Cardiac fibroblast (primary cell): Measurements from ENCODE around the gene RHOB.
A peak's percentile ranks its signal among the peaks of the same experiment; 100 is the strongest.
"Not testable (repeated sequence)": the region's sequence is repeated elsewhere in the genome, so short reads cannot be mapped to it uniquely, and the experiment has no call there.

ENCODE experiments used
- DNase-seq, 2 donors: peaks; one replicate each; pipeline versions ENCODE4 v3.0.0 to v3.0.0-alpha.2; 2010; ENCODE audit warnings: low read depth in 2 of 2
- H3K4me3 ChIP-seq, 2 donors: replicated peaks in 1 of 2; 1 replicate in 1 of 2; 2 replicates in 1 of 2; pipeline ENCODE4 v1.5.1; 2011; ENCODE audit warnings: low read depth in 2 of 2, low read length in 2 of 2, mild to moderate bottlenecking in 2 of 2, moderate library complexity in 1 of 2
- CTCF ChIP-seq: IDR thresholded peaks from one replicate; pipeline ENCODE4 v1.5.1; 2011; ENCODE audit warnings: low read depth, mild to moderate bottlenecking, low read length, inconsistent platforms

The RHOB gene

GRCh38 chr2:20415511-20415918, 31.4 kb upstream of the RHOB start:
- no peak for TF ChIP-seq CTCF
- DNase-seq = peak in 1 of 2 donors; percentile 58
- H3K4me3 ChIP-seq = no peak overlapping the region

GRCh38 chr2:20416723-20417122, 30.2 kb upstream of the RHOB start:
- TF ChIP-seq CTCF = no peak
- no peak for DNase-seq
- no peak overlapping the region for H3K4me3 ChIP-seq

- DNase-seq, H3K4me3 ChIP-seq: not testable (repeated sequence)
Measured at GRCh38 chr2:20417230-20417821, 29.5 kb upstream of the RHOB start.

GRCh38 chr2:20418519-20418918, 28.4 kb upstream of the RHOB start:
- H3K4me3 ChIP-seq = no peak overlapping the region
- no peak for TF ChIP-seq CTCF
- no peak for DNase-seq

- H3K4me3 ChIP-seq = no peak overlapping the region
- TF ChIP-seq CTCF = no peak
- DNase-seq = peak; percentile 46 to 69
Measured at GRCh38 chr2:20419007-20419576, 27.8 kb upstream of the RHOB start.

- no peak overlapping the region for H3K4me3 ChIP-seq
- TF ChIP-seq CTCF = no peak
- no peak for DNase-seq
Measured at GRCh38 chr2:20419752-20420151, 27.1 kb upstream of the RHOB start.

- DNase-seq = peak in 1 of 2 donors; percentile 41
- no peak for TF ChIP-seq CTCF
- no peak overlapping the region for H3K4me3 ChIP-seq
Measured at GRCh38 chr2:20421336-20421987, 25.4 kb upstream of the RHOB start.
